ENCODE measurements around the gene HEATR9. TPM values are rescaled to one million over a fixed set of nuclear protein-coding genes. Genes with fewer than 3 reads are reported as not detected.

Gene HEATR9
- total RNA-seq, 1 donor: 0.09 TPM

DNA sequence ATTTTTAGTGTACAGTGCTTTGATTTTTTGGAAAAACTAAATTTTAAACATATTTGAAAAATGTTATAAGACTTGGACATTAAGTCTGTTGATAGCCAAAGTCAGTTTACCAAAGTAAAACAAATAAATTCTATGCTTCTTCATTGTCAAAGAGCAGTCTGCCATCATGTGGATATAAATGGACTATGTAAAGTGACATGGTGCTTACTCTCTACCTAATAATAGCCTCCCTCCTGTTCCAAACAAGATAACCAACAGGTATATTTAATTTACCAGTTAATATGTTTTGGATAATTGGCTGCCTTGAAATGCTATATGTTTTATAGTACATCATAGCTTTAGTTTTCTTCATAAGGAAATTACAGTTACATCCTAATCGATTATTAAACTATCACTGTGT lies 43.5 kb downstream of the HEATR9 start:
- TF ChIP-seq CTCF (IDR thresholded peaks at IDR 0.05; ENCODE audit: insufficient read depth, low read length): no peak

GRCh38 chr17:35821308-35821707 lies 47.4 kb downstream of the HEATR9 start:
- H3K4me3 ChIP-seq (ENCODE audit: low read depth, low read length): no peak overlapping the region
- DNase-seq (ENCODE audit: low read depth): no peak
- no peak for TF ChIP-seq CTCF (IDR thresholded peaks at IDR 0.05; ENCODE audit: insufficient read depth, low read length)

More for the DNA sequence above, 43.5 kb downstream of the HEATR9 start:
- no peak for DNase-seq (ENCODE audit: low read depth)
- H3K4me3 ChIP-seq (ENCODE audit: low read depth, low read length): no peak overlapping the region

DNA sequence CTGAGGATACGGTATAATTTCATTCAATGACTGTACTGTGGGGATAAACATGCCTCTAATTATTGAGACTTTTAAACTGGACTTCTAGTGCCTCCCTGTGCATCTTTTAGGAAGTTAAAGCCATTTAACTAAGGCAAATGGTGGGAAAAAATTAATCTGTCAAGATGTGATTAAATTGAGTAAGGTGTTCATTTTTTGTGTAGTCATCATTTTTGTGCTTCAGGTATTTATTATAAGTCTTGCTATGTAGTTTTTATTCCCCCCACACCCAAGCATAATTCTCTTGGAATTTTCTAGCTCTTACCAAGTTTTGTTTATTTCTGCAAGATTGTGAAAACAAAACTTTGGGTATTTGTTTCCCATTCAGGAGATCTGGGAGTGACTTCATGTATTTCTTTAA lies 49.2 kb downstream of the HEATR9 start:
- H3K4me3 ChIP-seq (ENCODE audit: low read depth, low read length): no peak overlapping the region
- no peak for TF ChIP-seq CTCF (IDR thresholded peaks at IDR 0.05; ENCODE audit: insufficient read depth, low read length)
- no peak for DNase-seq (ENCODE audit: low read depth)

- DNase-seq (ENCODE audit: low read depth): no peak
- no peak for TF ChIP-seq CTCF (IDR thresholded peaks at IDR 0.05; ENCODE audit: insufficient read depth, low read length)
- no peak overlapping the region for H3K4me3 ChIP-seq (ENCODE audit: low read depth, low read length)
Measured at GRCh38 chr17:35817196-35817595, 51.5 kb downstream of the HEATR9 start.

GRCh38 chr17:35816723-35817122 lies 52.0 kb downstream of the HEATR9 start:
- H3K4me3 ChIP-seq (ENCODE audit: low read depth, low read length): no peak overlapping the region
- no peak for DNase-seq (ENCODE audit: low read depth)
- no peak for TF ChIP-seq CTCF (IDR thresholded peaks at IDR 0.05; ENCODE audit: insufficient read depth, low read length)

- DNase-seq (ENCODE audit: low read depth): no peak
- TF ChIP-seq CTCF (IDR thresholded peaks at IDR 0.05; ENCODE audit: insufficient read depth, low read length): no peak
- no peak overlapping the region for H3K4me3 ChIP-seq (ENCODE audit: low read depth, low read length)
Measured at GRCh38 chr17:35812456-35812855, 56.2 kb downstream of the HEATR9 start.

DNA sequence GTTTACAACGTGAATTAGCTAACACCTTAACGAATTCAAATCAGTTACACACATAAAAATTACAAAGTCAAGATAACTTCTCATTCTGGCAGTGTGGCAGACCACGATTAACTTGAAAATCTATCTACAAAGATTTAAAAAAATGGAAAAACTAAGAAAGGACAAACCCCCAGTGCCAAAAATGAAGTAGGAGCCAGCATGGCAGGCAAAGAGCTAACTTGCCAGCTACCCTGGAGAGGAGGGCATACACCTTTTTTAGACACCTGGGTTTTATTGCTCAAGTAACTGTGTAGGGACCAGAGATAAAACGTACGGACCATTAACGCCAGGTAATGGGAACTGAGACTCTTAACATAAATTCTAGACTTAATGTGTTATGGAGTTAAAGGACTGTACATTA lies 56.9 kb downstream of the HEATR9 start:
- no peak for DNase-seq (ENCODE audit: low read depth)
- no peak overlapping the region for H3K4me3 ChIP-seq (ENCODE audit: low read depth, low read length)
- TF ChIP-seq CTCF (IDR thresholded peaks at IDR 0.05; ENCODE audit: insufficient read depth, low read length): no peak
